ENCODE measurements around the gene IRAG1.
"Not testable (repeated sequence)": the region's sequence is repeated elsewhere in the genome, so short reads cannot be mapped to it uniquely, and the experiment has no call there.

The IRAG1 gene

GRCh38 chr11:10709299-10710086 is 15.9 kb upstream of the IRAG1 start:
- DNase-seq (ENCODE audit: low read depth in 3 of 3) = no peak

GRCh38 chr11:10708131-10708530 is 14.6 kb upstream of the IRAG1 start:
- no peak for DNase-seq (ENCODE audit: low read depth in 3 of 3)

GRCh38 chr11:10701982-10702381 is 8.4 kb upstream of the IRAG1 start:
- no peak for DNase-seq (ENCODE audit: low read depth in 3 of 3)

GRCh38 chr11:10699072-10699471 is 5.5 kb upstream of the IRAG1 start:
- no peak for DNase-seq (ENCODE audit: low read depth in 3 of 3)

- DNase-seq (ENCODE audit: low read depth in 3 of 3) = no peak
Measured at GRCh38 chr11:10697323-10697620, 3.7 kb upstream of the IRAG1 start.

GRCh38 chr11:10696468-10697322 is 3.1 kb upstream of the IRAG1 start:
- no peak for DNase-seq (ENCODE audit: low read depth in 3 of 3)

GRCh38 chr11:10695833-10696232 is 2.3 kb upstream of the IRAG1 start:
- no peak for DNase-seq (ENCODE audit: low read depth in 3 of 3)

- DNase-seq (ENCODE audit: low read depth in 3 of 3) = no peak
Measured at GRCh38 chr11:10694486-10695239, 1.1 kb upstream of the IRAG1 start.

- no peak for DNase-seq (ENCODE audit: low read depth in 3 of 3)
Measured at GRCh38 chr11:10692531-10693115, 932 bp downstream of the IRAG1 start.

- DNase-seq (ENCODE audit: low read depth in 3 of 3) = no peak
Measured at GRCh38 chr11:10688401-10688800, 5.2 kb downstream of the IRAG1 start.

GRCh38 chr11:10686311-10686710 is 7.2 kb downstream of the IRAG1 start:
- no peak for DNase-seq (ENCODE audit: low read depth in 3 of 3)

GRCh38 chr11:10683429-10683828 is 10.1 kb downstream of the IRAG1 start:
- DNase-seq (ENCODE audit: low read depth in 3 of 3) = no peak

GRCh38 chr11:10680956-10681487 is 12.5 kb downstream of the IRAG1 start:
- DNase-seq (ENCODE audit: low read depth in 3 of 3) = no peak

GRCh38 chr11:10680279-10680678 is 13.3 kb downstream of the IRAG1 start:
- DNase-seq (ENCODE audit: low read depth in 3 of 3) = not testable (repeated sequence)

GRCh38 chr11:10679644-10680043 is 13.9 kb downstream of the IRAG1 start:
- no peak for DNase-seq (ENCODE audit: low read depth in 3 of 3)

GRCh38 chr11:10678101-10678500 is 15.5 kb downstream of the IRAG1 start:
- no peak for DNase-seq (ENCODE audit: low read depth in 3 of 3)

- no peak for DNase-seq (ENCODE audit: low read depth in 3 of 3)
Measured at GRCh38 chr11:10676919-10677318, 16.6 kb downstream of the IRAG1 start.

GRCh38 chr11:10674911-10675440 is 18.6 kb downstream of the IRAG1 start:
- DNase-seq (ENCODE audit: low read depth in 3 of 3) = no peak

GRCh38 chr11:10674440-10674855 is 19.1 kb downstream of the IRAG1 start:
- DNase-seq (ENCODE audit: low read depth in 3 of 3) = no peak

- no peak for DNase-seq (ENCODE audit: low read depth in 3 of 3)
Measured at GRCh38 chr11:10673501-10674062, 20.0 kb downstream of the IRAG1 start.

GRCh38 chr11:10670099-10670498 is 23.5 kb downstream of the IRAG1 start:
- DNase-seq (ENCODE audit: low read depth in 3 of 3) = no peak

Measured in stimulated activated CD4-positive, alpha-beta T cell treated with anti-CD3 and anti-CD28 coated beads, TNF-alpha, amount 100 ng/mL, for 24 hours (primary cell).